ENCODE data around the gene CCL28. TPM values are rescaled to one million over a fixed set of nuclear protein-coding genes. Genes with fewer than 3 reads are reported as not detected.

CCL28 gene
- total RNA-seq, 4 donors from 2014 or later = 17.1 to 115 (median 86.4) TPM

- in situ Hi-C loops (cut with MboI; ENCODE audit: low pct_ligation_motif_present in 1 of 4, low pct_unique_long_range_greater_than_20kb in 1 of 4, low sequenced_read_pairs in 3 of 4) = no loop called here
- H3K9me3 ChIP-seq = no peaks in the 10 kb centered on the region
- intact Hi-C loops (cut with DNase I; ENCODE audit: low total_unique reads) = no loop called here
- peaks cover 4 to 35% (median 20%) of the 10 kb centered on the region in 4 donors for H3K4me1 ChIP-seq
- no peaks in the 10 kb centered on the region for H3K27me3 ChIP-seq
- WGBS, 2 donors (ENCODE audit: low coverage in 1 of 2) = 84 to 94% methylated on average over 2 to 4 of the region's 4 CpGs
- DNase-seq = no peak
- H3K4me3 ChIP-seq = no peak overlapping the region
- TF ChIP-seq POLR2AphosphoS5 (IDR thresholded peaks at IDR 0.05) = no peak
- no peak for TF ChIP-seq POLR2A (IDR thresholded peaks at IDR 0.05)
- no peak for TF ChIP-seq CTCF (IDR thresholded peaks at IDR 0.05)
- no peaks in the 10 kb centered on the region for H3K36me3 ChIP-seq
- no peak overlapping the region for H3K27ac ChIP-seq
Measured at GRCh38 chr5:43420241-43420640, 8.1 kb upstream of the CCL28 start.

GRCh38 chr5:43418561-43418960 is 6.4 kb upstream of the CCL28 start:
- Histone ChIP-seq H3K9me3 (no peaks in the 10 kb centered on the region), H3K4me1 (peaks cover 4 to 32% (median 20%) of the 10 kb centered on the region in 4 donors), H3K27ac (peak overlapping the region in 3 of 4 donors; percentile 17 to 52 (median 25)), H3K36me3 (no peaks in the 10 kb centered on the region), H3K27me3 (no peaks in the 10 kb centered on the region), H3K4me3 (no peak overlapping the region)
- in situ Hi-C loops (cut with MboI; ENCODE audit: low pct_ligation_motif_present in 1 of 4, low pct_unique_long_range_greater_than_20kb in 1 of 4, low sequenced_read_pairs in 3 of 4) (no loop called here), intact Hi-C loops (cut with DNase I; ENCODE audit: low total_unique reads) (no loop called here)
- DNase-seq = no peak
- TF ChIP-seq CTCF (IDR thresholded peaks at IDR 0.05) (no peak), POLR2A (IDR thresholded peaks at IDR 0.05) (no peak), EP300 (IDR thresholded peaks at IDR 0.05; ENCODE audit: low read depth) (no peak), POLR2AphosphoS5 (IDR thresholded peaks at IDR 0.05) (no peak)
- 35 to 100% methylated on average over 1 to 2 of the region's 2 CpGs for WGBS, 2 donors (ENCODE audit: low coverage in 1 of 2)

- Histone ChIP-seq H3K36me3 (no peaks in the 10 kb centered on the region), H3K27ac (no peak overlapping the region), H3K27me3 (no peaks in the 10 kb centered on the region), H3K9me3 (no peaks in the 10 kb centered on the region), H3K4me1 (peaks cover 4 to 29% (median 9%) of the 10 kb centered on the region in 4 donors), H3K4me3 (no peak overlapping the region)
- intact Hi-C loops (cut with DNase I; ENCODE audit: low total_unique reads) (no loop called here), in situ Hi-C loops (cut with MboI; ENCODE audit: low pct_ligation_motif_present in 1 of 4, low pct_unique_long_range_greater_than_20kb in 1 of 4, low sequenced_read_pairs in 3 of 4) (no loop called here)
- 49 to 61% methylated on average over 2 to 3 of the region's 3 CpGs for WGBS, 2 donors (ENCODE audit: low coverage in 1 of 2)
- DNase-seq = no peak
- TF ChIP-seq EP300 (IDR thresholded peaks at IDR 0.05; ENCODE audit: low read depth) = no peak
- no peak for TF ChIP-seq CTCF (IDR thresholded peaks at IDR 0.05)
- no peak for TF ChIP-seq POLR2A (IDR thresholded peaks at IDR 0.05)
- TF ChIP-seq POLR2AphosphoS5 (IDR thresholded peaks at IDR 0.05) = no peak
Measured at GRCh38 chr5:43416803-43417394, 4.7 kb upstream of the CCL28 start.

- in situ Hi-C loops (cut with MboI; ENCODE audit: low pct_ligation_motif_present in 1 of 4, low pct_unique_long_range_greater_than_20kb in 1 of 4, low sequenced_read_pairs in 3 of 4) = no loop called here
- WGBS, 2 donors (ENCODE audit: low coverage in 1 of 2) = 42 to 59% methylated on average over 1 to 3 of the region's 3 CpGs
Measured at GRCh38 chr5:43415935-43416802, 4.0 kb upstream of the CCL28 start.

More at GRCh38 chr5:43415935-43416802, 4.0 kb upstream of the CCL28 start:
- DNase-seq = no peak
- no peaks in the 10 kb centered on the region for H3K9me3 ChIP-seq
- H3K27me3 ChIP-seq = no peaks in the 10 kb centered on the region
- no peak overlapping the region for H3K4me3 ChIP-seq
- no peaks in the 10 kb centered on the region for H3K36me3 ChIP-seq
- TF ChIP-seq CTCF (IDR thresholded peaks at IDR 0.05) (no peak), EP300 (IDR thresholded peaks at IDR 0.05; ENCODE audit: low read depth) (no peak), POLR2AphosphoS5 (IDR thresholded peaks at IDR 0.05) (no peak), POLR2A (IDR thresholded peaks at IDR 0.05) (no peak)
- intact Hi-C loops (cut with DNase I; ENCODE audit: low total_unique reads) = no loop called here
- peaks cover 0 to 25% (median 3%) of the 10 kb centered on the region in 4 donors for H3K4me1 ChIP-seq
- no peak overlapping the region for H3K27ac ChIP-seq

Data from transverse colon (tissue), 4 donors.